AG04450 (cell line): ENCODE results near the gene FAM174B. TPM values are rescaled to one million over a fixed set of nuclear protein-coding genes. Genes with fewer than 3 reads are reported as not detected.

Source experiments
- CTCF ChIA-PET: fragments of 300-600, 350-600 bp; formaldehyde crosslinking; extraction: SDS; loops from one replicate; lab custom pipeline; 2022; ENCODE audit warnings: antibody characterized with exemption, inconsistent platforms; lab: Charles Lee
- POLR2A ChIA-PET: fragments of 350-600 bp; formaldehyde crosslinking; extraction: SDS; loops from one replicate; lab custom pipeline; 2021; ENCODE audit warnings: antibody characterized with exemption, inconsistent platforms; lab: Yijun Ruan, JAX
- DNase-seq: peaks from one replicate; pipeline ENCODE4 v3.0.0-alpha.2; 2011; ENCODE audit warnings: low read depth, low spot score
- H3K27ac ChIP-seq: one replicate; pipeline ENCODE4 v1.5.1; 2012; ENCODE audit warnings: low read depth, low read length, control low read depth
- H3K27me3 ChIP-seq: one replicate; pipeline ENCODE4 v1.6.0; 2012; ENCODE audit warnings: low read length; ENCODE audit not compliant: control insufficient read depth, insufficient read depth
- H3K4me3 ChIP-seq: 2 replicates; pipeline ENCODE4 v1.5.1; 2011; ENCODE audit warnings: mild to moderate bottlenecking, low read depth, low read length, control low read depth
- H3K9me3 ChIP-seq: 2 replicates; pipeline ENCODE4 v1.5.1; 2012; ENCODE audit warnings: low read length; ENCODE audit not compliant: control insufficient read depth, insufficient read depth
- CTCF ChIP-seq: IDR thresholded peaks from 2 replicates; pipeline ENCODE4 v1.5.1; 2011; ENCODE audit warnings: low read depth, low read length, control low read depth, inconsistent platforms
- polyA plus RNA-seq: library from polyadenylated mRNA; depleted of rRNA; stranded (reverse); fragments of >200 nt; gene quantifications from 2 replicates; pipeline ENCODE4 v1.2.3, GENCODE V29; 2011

The FAM174B gene
- polyA plus RNA-seq, 1 experiment: 2.1 TPM

GRCh38 chr15:92653836-92654539, 1.6 kb downstream of the FAM174B start:
- no peak overlapping the region for H3K27ac ChIP-seq
- CTCF ChIA-PET: no interaction called here
- H3K27me3 ChIP-seq: peaks cover 3% of the 10 kb centered on the region
- no peak for DNase-seq
- TF ChIP-seq CTCF: no peak
- no peak overlapping the region for H3K4me3 ChIP-seq
- POLR2A ChIA-PET: no interaction called here
- H3K9me3 ChIP-seq: no peaks in the 10 kb centered on the region

GRCh38 chr15:92653366-92653765, 2.2 kb downstream of the FAM174B start:
- no peak for DNase-seq
- Histone ChIP-seq H3K27me3 (peaks cover 3% of the 10 kb centered on the region), H3K4me3 (no peak overlapping the region), H3K9me3 (no peaks in the 10 kb centered on the region), H3K27ac (no peak overlapping the region)
- CTCF ChIA-PET: no interaction called here
- POLR2A ChIA-PET: no interaction called here
- TF ChIP-seq CTCF: no peak

GRCh38 chr15:92652576-92652966, 3.0 kb downstream of the FAM174B start:
- TF ChIP-seq CTCF: no peak
- Histone ChIP-seq H3K27ac (no peak overlapping the region), H3K9me3 (no peaks in the 10 kb centered on the region), H3K27me3 (peaks cover 3% of the 10 kb centered on the region), H3K4me3 (no peak overlapping the region)
- no peak for DNase-seq
- CTCF ChIA-PET: no interaction called here
- POLR2A ChIA-PET: no interaction called here

GRCh38 chr15:92651877-92652575, 3.5 kb downstream of the FAM174B start:
- CTCF ChIA-PET: no interaction called here
- Histone ChIP-seq H3K27me3 (peaks cover 2% of the 10 kb centered on the region), H3K4me3 (no peak overlapping the region), H3K27ac (no peak overlapping the region), H3K9me3 (no peaks in the 10 kb centered on the region)
- DNase-seq: no peak
- TF ChIP-seq CTCF: no peak
- POLR2A ChIA-PET: interaction anchor here (0.6 kb wide), 1 partner anchor 30 kb away, joined by 5 read pairs; no protein-coding TSS in a partner anchor

GRCh38 chr15:92650966-92651365, 4.6 kb downstream of the FAM174B start:
- POLR2A ChIA-PET: no interaction called here
- no peak overlapping the region for H3K27ac ChIP-seq
- H3K9me3 ChIP-seq: no peaks in the 10 kb centered on the region
- CTCF ChIA-PET: no interaction called here
- no peak for TF ChIP-seq CTCF
- H3K4me3 ChIP-seq: no peak overlapping the region
- no peaks in the 10 kb centered on the region for H3K27me3 ChIP-seq
- DNase-seq: no peak
